Measurements from ENCODE around the gene PALLD.

DNA sequence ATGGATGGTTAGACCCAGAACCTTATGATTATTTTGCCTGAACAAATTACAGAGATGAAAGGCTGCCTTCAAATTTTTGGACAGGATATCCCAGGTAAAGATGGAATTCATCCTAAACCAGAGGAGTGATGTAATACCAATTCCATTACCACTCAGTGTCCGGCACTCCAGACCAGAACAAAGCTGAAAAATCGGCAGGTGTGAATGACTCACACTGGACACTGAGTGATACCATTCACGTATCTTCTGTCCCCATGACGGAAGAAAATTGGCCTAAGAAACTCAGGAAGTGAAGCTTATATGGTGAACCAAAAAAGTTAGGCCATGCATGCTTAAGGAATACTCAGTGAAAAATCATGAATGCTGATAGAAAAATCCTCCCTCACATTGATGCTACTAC, 34.5 kb downstream of the PALLD start:
- TF ChIP-seq CTCF (IDR thresholded peaks at IDR 0.05): no peak
- no peak for TF ChIP-seq POLR2A (IDR thresholded peaks at IDR 0.05)

All from suprapubic skin (tissue), 3 donors.